Endothelial cell of umbilical vein (primary cell): ENCODE results near the gene CTU1. TPM values are rescaled to one million over a fixed set of nuclear protein-coding genes. Genes with fewer than 3 reads are reported as not detected.

ENCODE experiments used
- BruUV-seq: library from RNA; stranded (reverse); fragments of 400-500 nt; replicated peaks from 2 replicates; lab custom pipeline; 2021; lab: Mats Ljungman, UMichigan
- CTCF ChIA-PET: fragments of 300-600, 350-600 bp; sonication (Branson Sonifier 250); formaldehyde crosslinking; loops from one replicate; lab custom pipeline; 2021; ENCODE audit warnings: antibody characterized with exemption, inconsistent platforms; lab: Charles Lee
- POLR2A ChIA-PET: fragments of 300-600, 350-600 bp; sonication (Branson Sonifier 250); formaldehyde crosslinking; loops from one replicate; lab custom pipeline; 2021; ENCODE audit warnings: antibody characterized with exemption, inconsistent platforms; lab: Charles Lee
- DNase-seq: peaks from one replicate; pipeline ENCODE4 v3.0.0-alpha.2; 2011; ENCODE audit warnings: low read depth, low spot score
- FAIRE-seq: peaks from 2 replicates; lab custom pipeline; 2011; peaks lifted over from hg19 to GRCh38; lab: Jason Lieb, UNC
- H2AFZ ChIP-seq: 2 replicates; pipeline ENCODE4 v1.6.0; 2012; ENCODE audit warnings: low read depth, low read length, control low read depth, inconsistent platforms
- H3K27ac ChIP-seq: 2 replicates; pipeline ENCODE4 v1.5.1; 2011; ENCODE audit warnings: low read depth, mild to moderate bottlenecking, control low read depth, low read length, moderate library complexity; ENCODE audit not compliant: insufficient read depth
- H3K27me3 ChIP-seq, 2 experiments: 2 replicates each; pipeline versions ENCODE4 v1.6.0 to v1.6.1; 2011; ENCODE audit warnings: low read length in 2 of 2, mixed read lengths in 1 of 2; ENCODE audit not compliant: control insufficient read depth in 2 of 2, insufficient read depth in 2 of 2
- H3K36me3 ChIP-seq, 2 experiments: 2 replicates in 1 of 2; 3 replicates in 1 of 2; pipeline ENCODE4 v1.5.1; 2011; ENCODE audit warnings: low read length in 2 of 2, mild to moderate bottlenecking in 1 of 2, moderate library complexity in 1 of 2; ENCODE audit not compliant: control insufficient read depth in 2 of 2, insufficient read depth in 2 of 2; ENCODE audit errors: extremely low read depth in 1 of 2
- H3K4me1 ChIP-seq: 3 replicates; pipeline ENCODE4 v1.5.1; 2011; ENCODE audit warnings: mild to moderate bottlenecking, low read length; ENCODE audit not compliant: control insufficient read depth, insufficient read depth; ENCODE audit errors: extremely low read depth
- H3K4me2 ChIP-seq: 2 replicates; pipeline ENCODE4 v1.6.1; 2011; ENCODE audit warnings: low read length, control low read depth, mixed read lengths; ENCODE audit not compliant: insufficient read depth
- H3K4me3 ChIP-seq, 3 experiments: fragments of 200-600 bp in 1 of 3; sonication (generic), shearing (Covaris generic) in 1 of 3; replicated peaks in 1 of 3; 2 replicates each; pipeline ENCODE4 v1.5.1; 2011 to 2016; ENCODE audit warnings: control low read depth in 3 of 3, low read length in 3 of 3, mild to moderate bottlenecking in 2 of 3, inconsistent platforms in 1 of 3, low read depth in 1 of 3, moderate library complexity in 1 of 3; ENCODE audit not compliant: insufficient read depth in 1 of 3
- H3K79me2 ChIP-seq: 2 replicates; pipeline ENCODE4 v1.6.0; 2012; ENCODE audit warnings: low read length, inconsistent platforms; ENCODE audit not compliant: control insufficient read depth, insufficient read depth
- H3K9ac ChIP-seq: replicated peaks from 2 replicates; pipeline ENCODE3; 2011; ENCODE audit warnings: low read length, control low read depth; ENCODE audit not compliant: insufficient read depth; ENCODE audit errors: extremely low read depth
- H3K9me1 ChIP-seq: replicated peaks from 3 replicates; pipeline ENCODE4 v1.6.0; 2011; ENCODE audit warnings: mild to moderate bottlenecking, low read length; ENCODE audit not compliant: control insufficient read depth, insufficient read depth; ENCODE audit errors: extremely low read depth
- H3K9me3 ChIP-seq: replicated peaks from 2 replicates; pipeline ENCODE4 v1.5.1; 2012; ENCODE audit warnings: low read length, inconsistent platforms; ENCODE audit not compliant: control insufficient read depth, insufficient read depth
- H4K20me1 ChIP-seq: replicated peaks from 2 replicates; pipeline ENCODE3; 2011; ENCODE audit warnings: mild to moderate bottlenecking, low read length; ENCODE audit not compliant: control insufficient read depth, insufficient read depth; ENCODE audit errors: extremely low read depth
- EZH2 ChIP-seq: IDR thresholded peaks from 2 replicates; pipeline ENCODE4 v1.6.1; 2012; ENCODE audit warnings: borderline replicate concordance, low read depth, mild to moderate bottlenecking, moderate library complexity, low read length, inconsistent platforms; ENCODE audit not compliant: severe bottlenecking
- FOS ChIP-seq: IDR thresholded peaks from 2 replicates; pipeline ENCODE4 v1.6.1; 2011; ENCODE audit warnings: mild to moderate bottlenecking, low read length, moderate library complexity, borderline replicate concordance; ENCODE audit not compliant: insufficient read depth
- GATA2 ChIP-seq: IDR thresholded peaks from 2 replicates; pipeline ENCODE4 v1.7.0; 2011; ENCODE audit warnings: low read depth, mild to moderate bottlenecking, moderate library complexity, mixed read lengths, low read length; ENCODE audit not compliant: insufficient read length, insufficient read depth
- JUN ChIP-seq: IDR thresholded peaks from 2 replicates; pipeline ENCODE4 v1.6.1; 2011; ENCODE audit warnings: borderline replicate concordance, low read depth; ENCODE audit not compliant: insufficient read length, insufficient read depth
- MAX ChIP-seq: IDR thresholded peaks from 2 replicates; pipeline ENCODE4 v1.6.1; 2011; ENCODE audit not compliant: insufficient read depth, insufficient read length
- MYC ChIP-seq: IDR thresholded peaks from one replicate; pipeline ENCODE4 v1.6.1; 2011; ENCODE audit warnings: mild to moderate bottlenecking, low read depth, low read length
- POLR2A ChIP-seq: IDR thresholded peaks from 2 replicates; pipeline ENCODE4 v1.6.1; 2012; ENCODE audit warnings: low read depth, mild to moderate bottlenecking, control low read depth, low read length
- POLR2AphosphoS5 ChIP-seq: IDR thresholded peaks from 2 replicates; pipeline ENCODE4 v1.6.1; 2012; ENCODE audit warnings: low read depth, mild to moderate bottlenecking, control low read depth, low read length, moderate library complexity; ENCODE audit not compliant: insufficient read depth
- dilution Hi-C: fragments of 300-500 bp; cut with MboI; formaldehyde crosslinking; loops from one replicate; pipeline ENCODE4 v1.15.0; 2019; ENCODE audit warnings: low sequenced_read_pairs; ENCODE audit not compliant: extremely low pct_ligation_motif_present
- intact Hi-C: fragments of 100-400 bp; cut with micrococcal nuclease; formaldehyde crosslinking; loops from one replicate; pipeline ENCODE4 v1.10.0; 2022
- polyA plus RNA-seq, 4 experiments: library from polyadenylated mRNA; depleted of rRNA in 3 of 4; stranded (reverse) in 3 of 4; unstranded in 1 of 4; fragments of >200 nt; gene quantifications; 2 replicates each; pipeline versions ENCODE4 v1.2.1 to v1.2.3, GENCODE V29; 2011 to 2012; ENCODE audit warnings: missing spikeins in 1 of 4
- total RNA-seq: library from RNA; stranded (reverse); gene quantifications from 2 replicates; pipeline ENCODE4 v1.2.3, GENCODE V29; 2021
- TF ChIP-seq, protein P1 (sequence below), 2 donors: IDR thresholded peaks; 1 replicate in 1 of 2; 2 replicates in 1 of 2; pipeline ENCODE4 v1.5.1; 2011; ENCODE audit warnings: low read length in 2 of 2, mild to moderate bottlenecking in 2 of 2, moderate library complexity in 2 of 2, control low read depth in 1 of 2, inconsistent platforms in 1 of 2, low read depth in 1 of 2; ENCODE audit not compliant: insufficient read depth in 1 of 2; ENCODE audit errors: extremely low read depth in 1 of 2

CTU1 gene
- total and polyA plus RNA-seq, 2 donors (not counting 3 experiments of a cell fraction or from before 2014, with no cell fraction given): 6.1 to 8.7 TPM

GRCh38 chr19:51124729-51125128 is 16.5 kb upstream of the CTU1 start, which contains the start of gene SIGLEC9:
SIGLEC9 (plus strand) TSS chr19:51124906; CDS start chr19:51124975, 69 bp downstream.
- ChIA-PET CTCF (interaction anchor here (0.7 to 1.0 kb wide), 2 partner anchors 13 to 536 kb away, joined by 3 read pairs; no protein-coding TSS in a partner anchor), POLR2A (no interaction called here)
- Histone ChIP-seq H3K4me2 (no peak within 1 kb of the TSS), H2AFZ (no peak within 1 kb of the TSS), H3K9me3 (no peaks in the 10 kb centered on the region), H3K4me3 (no peak within 1 kb of the TSS), H3K9me1 (no peaks in the 10 kb centered on the region), H3K4me1 (peaks cover 8% of the 10 kb centered on the region), H4K20me1 (no peaks in the 10 kb centered on the region), H3K36me3 (no peaks in the 10 kb centered on the region), H3K27me3 (no peaks in the 10 kb centered on the region), H3K9ac (no peak within 1 kb of the TSS), H3K27ac (no peak within 1 kb of the TSS), H3K79me2 (no peaks in the 10 kb centered on the region)
- BruUV-seq: no TSS peak
- TF ChIP-seq FOS (no peak), MAX (no peak), EZH2 (no peak), GATA2 (no peak), MYC (no peak), POLR2AphosphoS5 (no peak), POLR2A (no peak), JUN (no peak)
- TF ChIP-seq, protein P1, sequence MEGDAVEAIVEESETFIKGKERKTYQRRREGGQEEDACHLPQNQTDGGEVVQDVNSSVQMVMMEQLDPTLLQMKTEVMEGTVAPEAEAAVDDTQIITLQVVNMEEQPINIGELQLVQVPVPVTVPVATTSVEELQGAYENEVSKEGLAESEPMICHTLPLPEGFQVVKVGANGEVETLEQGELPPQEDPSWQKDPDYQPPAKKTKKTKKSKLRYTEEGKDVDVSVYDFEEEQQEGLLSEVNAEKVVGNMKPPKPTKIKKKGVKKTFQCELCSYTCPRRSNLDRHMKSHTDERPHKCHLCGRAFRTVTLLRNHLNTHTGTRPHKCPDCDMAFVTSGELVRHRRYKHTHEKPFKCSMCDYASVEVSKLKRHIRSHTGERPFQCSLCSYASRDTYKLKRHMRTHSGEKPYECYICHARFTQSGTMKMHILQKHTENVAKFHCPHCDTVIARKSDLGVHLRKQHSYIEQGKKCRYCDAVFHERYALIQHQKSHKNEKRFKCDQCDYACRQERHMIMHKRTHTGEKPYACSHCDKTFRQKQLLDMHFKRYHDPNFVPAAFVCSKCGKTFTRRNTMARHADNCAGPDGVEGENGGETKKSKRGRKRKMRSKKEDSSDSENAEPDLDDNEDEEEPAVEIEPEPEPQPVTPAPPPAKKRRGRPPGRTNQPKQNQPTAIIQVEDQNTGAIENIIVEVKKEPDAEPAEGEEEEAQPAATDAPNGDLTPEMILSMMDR (IDR thresholded peaks at IDR 0.05; ENCODE audit: extremely low read depth in 1 of 2, insufficient read depth in 1 of 2, low read depth in 1 of 2, low read length in 2 of 2): no peak
- intact Hi-C loops: no loop called here
- FAIRE-seq: no peak
- DNase-seq: no peak
- dilution Hi-C loops: no loop called here
